HG03095 (cell line): ENCODE measurements around the gene CDHR4.
"Not testable (repeated sequence)": the region's sequence is repeated elsewhere in the genome, so short reads cannot be mapped to it uniquely, and the experiment has no call there.

Experiments used
- ATAC-seq: cut with Tn5 transposase; IDR thresholded peaks from one replicate; pipeline ENCODE4 v1.9.1; 2021; ENCODE audit warnings: moderate library complexity; ENCODE audit not compliant: unreplicated experiment

CDHR4 gene

DNA sequence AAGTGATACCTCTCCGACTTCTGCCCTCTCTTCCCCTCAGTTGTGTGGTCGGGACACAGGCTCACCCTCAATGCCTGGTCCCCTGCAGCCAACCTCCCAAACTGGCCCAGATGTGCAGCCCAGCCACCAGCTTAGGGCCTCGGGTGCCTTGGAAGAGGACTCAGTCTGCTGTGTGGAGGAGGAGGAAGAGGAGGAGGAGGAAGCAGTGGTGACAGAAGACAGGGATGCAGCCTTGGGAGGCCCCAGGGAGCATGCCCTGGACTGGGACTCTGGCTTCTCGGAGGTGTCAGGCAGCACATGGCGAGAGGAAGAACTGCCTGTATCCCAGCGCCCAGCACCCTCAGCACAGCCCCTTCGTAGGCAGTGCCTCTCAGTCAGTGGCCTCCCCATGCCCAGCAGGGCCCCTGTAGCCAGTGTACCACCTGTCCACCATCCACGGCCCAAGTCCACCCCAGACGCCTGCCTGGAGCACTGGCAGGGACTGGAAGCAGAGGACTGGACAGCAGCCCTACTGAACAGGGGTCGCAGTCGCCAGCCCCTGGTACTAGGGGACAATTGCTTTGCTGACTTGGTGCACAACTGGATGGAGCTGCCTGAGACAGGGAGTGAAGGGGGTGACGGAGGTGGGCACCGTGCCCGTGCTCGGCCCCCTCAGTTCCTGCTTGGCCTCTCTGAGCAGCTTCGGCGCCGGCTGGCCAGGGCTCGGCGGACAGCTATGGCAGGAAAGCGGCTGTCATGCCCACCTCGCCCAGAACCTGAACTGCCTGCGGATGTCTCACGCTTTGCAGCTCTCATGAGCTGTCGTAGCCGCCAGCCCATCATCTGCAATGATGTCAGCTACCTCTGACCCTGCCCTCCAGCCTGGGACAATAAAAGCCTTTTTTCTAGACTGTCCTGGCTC is 4.7 kb upstream of the CDHR4 start:
- ATAC-seq = no peak

DNA sequence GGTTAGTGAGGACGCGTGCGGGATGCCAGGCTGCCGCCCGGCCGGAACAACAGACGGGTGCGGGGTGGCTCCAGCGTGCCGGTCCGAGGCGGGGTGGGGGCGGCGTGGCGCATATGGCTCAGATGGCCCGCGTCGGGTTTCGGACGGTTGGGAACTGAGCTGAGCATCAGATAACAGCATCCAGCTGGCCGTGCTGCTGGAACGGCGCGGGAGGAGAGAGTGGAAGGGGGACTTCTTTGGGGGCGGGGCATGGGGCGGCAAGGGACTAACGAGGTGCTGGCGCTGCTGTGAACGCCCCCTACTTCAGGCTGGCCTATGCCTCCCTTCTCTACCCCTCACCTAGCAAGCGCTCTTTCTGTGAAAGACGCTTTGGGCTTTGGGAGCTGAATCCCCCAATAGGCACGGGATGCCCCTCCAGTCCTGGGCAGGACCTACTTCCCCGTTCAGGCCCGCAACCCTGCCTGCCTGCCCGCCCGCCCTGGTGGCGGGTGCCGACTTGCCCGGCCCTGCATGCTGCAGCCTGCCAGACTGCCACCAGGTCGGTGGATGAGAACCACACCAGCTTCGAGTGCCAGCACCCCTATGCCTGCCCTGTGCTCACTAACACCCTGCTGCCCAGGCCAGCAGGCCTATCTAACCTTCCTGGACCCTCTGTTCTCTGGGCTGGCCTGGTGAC is 3.9 kb upstream of the CDHR4 start:
- ATAC-seq = peak; percentile 1

DNA sequence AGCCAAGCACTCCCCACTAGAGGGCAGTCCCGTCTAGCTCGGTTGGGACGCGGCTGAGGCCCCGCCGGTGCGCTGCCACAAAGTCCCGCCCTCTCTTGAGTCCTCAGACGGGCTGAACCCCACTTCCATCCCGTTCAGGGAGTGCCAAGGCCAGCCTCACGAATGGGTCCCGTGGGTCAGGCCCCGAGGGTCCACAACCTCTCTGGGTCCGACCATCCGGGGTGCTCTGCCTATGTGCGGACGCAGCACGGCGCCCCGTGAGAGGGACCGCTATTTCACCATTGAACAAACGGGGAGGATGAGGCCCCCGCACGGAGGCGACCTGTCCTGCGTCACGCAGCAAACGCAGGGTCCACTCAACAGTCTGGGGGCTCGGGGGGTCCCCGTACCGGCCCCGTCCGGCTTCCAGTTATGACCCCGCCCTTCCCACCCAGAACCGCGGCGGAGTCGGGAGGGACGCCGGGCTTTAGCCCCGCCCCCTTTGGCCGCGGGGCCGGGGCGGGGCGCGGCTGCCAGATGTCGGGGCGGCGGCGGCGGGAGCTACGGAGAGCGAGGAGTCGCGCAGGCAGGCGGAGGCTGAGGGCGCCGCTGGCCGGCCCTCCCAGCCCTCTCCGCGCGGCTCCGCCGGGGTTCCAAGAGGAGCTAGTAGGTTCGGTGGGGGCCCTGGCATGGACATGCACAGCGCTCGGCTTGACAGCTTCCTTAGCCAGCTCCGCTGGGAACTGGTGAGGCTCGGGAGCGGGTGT is 3.2 kb upstream of the CDHR4 start, which contains the start of gene INKA1:
TSS of gene INKA1 (plus strand) at position 543 of the 746 bp plus-strand sequence. CDS start at position 675, 132 bp downstream.
- peak; percentile 55 for ATAC-seq

DNA sequence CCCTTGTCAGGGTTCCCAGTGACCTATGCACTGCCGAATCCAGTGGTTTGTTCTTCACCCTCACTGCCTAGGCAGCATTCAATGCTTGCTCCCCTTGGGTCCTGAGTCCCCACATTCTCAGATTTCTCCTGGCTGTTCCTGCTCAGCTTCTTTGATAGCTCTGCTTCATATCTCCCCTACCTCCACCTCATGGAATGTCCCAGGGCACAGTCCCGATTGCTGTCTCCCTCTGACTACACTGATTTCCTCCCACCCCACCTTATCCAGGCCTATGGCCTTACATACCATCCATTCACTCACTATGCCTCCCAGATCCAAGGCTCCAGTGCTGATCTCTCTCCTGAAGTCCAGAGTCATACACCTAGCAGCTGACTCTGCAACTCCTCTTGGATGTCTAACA is 1.5 kb upstream of the CDHR4 start:
- no peak for ATAC-seq

DNA sequence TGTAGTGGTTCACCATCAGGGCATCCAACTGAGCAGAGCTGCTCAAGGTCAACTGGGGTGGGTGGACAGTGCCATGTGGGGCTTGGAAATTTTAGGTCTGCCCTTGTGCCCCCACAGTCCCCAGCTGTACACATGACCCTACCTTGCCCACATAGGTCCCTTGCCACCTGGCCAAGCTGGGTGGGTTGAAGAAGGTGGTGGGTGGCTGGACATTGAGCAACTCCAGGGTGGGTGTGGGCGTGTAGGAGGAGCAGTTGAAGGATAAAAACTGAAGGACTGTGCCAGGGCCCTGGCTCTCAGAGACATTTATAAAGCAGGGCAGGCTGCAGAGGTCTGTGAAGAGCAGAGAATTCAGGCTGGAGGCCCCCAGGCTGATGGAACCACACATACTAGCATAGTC is 568 bp downstream of the CDHR4 start:
- ATAC-seq = no peak

DNA sequence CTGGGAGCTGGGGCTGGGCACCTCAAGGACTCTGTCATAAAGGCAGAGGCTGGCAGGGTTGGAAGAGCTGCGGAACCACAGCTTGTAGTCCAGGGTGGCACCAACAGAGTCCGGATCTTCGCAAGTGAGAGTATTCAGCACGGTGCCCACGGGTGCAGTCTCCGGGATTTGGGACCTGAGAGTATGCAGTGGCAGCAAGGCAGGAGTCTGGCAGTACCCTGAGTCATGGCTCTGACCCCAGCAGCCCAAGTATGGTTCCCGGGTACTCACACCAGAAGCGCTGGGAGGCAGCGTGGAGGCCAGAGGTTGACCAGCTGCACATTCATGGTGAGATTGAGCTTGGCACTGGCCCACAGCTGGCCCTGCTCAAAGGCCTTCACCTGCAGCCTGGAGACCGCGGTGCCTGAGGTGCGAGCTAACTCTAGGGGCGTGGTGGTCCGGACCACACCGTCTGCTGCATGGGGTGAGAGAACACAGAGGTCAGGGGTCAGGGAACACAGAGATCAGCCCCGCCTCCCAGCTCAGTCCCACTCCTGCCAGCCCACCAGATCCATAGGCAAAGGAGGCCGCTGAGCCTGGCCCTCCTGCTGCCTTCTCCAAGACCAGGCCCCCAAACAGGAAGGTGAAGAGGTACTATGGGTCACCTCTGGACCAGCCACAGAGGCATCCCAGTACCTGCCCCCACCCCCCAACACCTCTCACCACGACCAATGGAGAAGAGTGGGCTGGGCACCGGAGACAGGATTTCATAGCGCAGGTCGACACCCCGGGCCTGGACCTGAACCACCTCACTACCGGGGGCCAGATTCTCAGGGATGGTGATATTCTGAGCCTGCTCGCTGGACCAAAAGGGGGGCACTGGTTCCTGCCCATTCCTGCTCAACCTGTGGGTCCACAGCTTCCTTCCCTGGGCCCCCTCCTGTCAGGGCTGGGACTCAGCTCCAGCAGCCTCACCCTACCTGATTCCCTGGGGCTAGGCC is 4.5 kb downstream of the CDHR4 start:
- no peak for ATAC-seq

DNA sequence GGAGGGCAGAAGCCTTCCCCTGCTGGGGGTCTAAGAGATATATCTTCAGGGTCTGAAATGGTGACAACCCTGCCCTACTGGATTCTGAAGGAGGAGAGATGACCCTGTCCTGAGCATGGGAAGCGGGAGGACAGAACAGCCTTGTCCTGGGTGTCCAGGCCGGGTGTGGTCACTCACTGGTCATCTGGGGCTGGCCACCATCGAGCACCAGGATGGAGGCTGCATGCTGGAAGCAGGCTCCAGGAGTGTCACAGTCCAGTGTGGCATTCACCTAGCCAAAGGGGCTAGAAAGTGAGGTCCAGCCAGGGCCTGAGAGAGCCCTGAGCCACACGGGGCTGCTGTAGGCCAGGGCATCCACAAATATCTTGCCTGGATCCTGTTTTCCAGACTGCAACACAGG is 5.2 kb downstream of the CDHR4 start:
- no peak for ATAC-seq

DNA sequence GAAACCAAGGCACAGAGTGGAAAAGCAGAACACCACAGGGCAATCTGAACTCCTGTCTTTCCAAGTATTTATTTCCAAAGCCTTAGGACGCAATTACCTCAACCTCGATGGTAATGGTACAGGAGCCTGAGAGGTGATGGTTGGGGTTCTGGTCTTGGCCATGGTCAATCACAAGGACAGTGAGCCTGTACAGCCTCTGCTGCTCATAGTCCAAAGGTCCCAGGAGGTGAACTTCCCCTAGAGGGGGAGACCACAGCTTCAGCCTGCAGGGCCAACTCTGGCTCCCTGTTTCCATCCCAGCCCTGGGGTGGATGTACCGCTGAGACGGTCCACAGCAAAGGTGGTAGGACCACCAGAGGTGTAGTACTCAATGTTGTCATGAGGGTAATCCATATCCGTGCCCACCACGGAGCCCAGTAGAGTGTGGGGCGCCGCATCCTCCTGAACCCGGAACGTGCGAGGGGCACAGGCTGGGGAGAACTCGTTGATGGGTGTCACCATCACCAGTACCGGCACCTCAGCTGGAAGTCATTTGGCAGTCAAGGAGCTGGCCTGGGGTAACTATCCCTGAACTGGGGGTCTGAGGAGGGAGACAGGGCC is 6.1 kb downstream of the CDHR4 start:
- ATAC-seq = no peak

DNA sequence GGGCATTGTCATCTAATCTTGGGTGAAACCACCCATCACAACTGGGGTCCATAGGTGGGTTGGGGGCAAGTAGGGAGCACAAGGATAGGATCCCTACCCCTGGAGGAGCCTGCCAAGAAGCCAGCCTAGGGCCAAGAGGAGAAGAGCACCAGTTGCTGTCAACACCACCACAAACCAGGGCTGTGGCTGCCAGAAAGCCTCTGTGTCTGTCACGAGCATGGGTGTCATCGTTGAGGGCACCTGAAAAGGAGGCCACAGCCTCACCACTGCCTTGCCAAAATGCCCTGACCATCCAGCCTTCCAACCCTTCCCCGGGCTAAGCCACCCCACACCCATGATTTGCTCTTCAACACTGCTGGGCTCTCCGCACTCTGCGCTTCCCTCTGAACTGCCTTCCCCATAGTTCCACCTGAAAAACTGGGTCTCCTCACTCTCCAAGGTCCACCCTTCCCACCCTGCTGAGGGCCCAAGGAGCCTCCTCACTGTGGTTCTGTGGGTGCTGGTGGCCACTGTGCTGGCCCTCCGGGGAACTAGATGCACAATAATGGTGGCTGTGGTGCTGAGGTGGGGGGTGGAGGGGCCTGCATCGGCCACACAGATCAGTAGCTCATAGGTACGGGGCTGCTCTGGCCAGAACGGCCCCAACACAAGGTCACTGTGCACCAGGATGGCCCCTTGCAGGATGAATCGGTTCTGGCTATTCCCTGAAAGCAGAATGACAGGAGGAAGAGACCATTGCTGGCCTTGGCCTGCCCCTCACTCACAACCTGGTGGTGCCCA is 7.1 kb downstream of the CDHR4 start:
- ATAC-seq = no peak

DNA sequence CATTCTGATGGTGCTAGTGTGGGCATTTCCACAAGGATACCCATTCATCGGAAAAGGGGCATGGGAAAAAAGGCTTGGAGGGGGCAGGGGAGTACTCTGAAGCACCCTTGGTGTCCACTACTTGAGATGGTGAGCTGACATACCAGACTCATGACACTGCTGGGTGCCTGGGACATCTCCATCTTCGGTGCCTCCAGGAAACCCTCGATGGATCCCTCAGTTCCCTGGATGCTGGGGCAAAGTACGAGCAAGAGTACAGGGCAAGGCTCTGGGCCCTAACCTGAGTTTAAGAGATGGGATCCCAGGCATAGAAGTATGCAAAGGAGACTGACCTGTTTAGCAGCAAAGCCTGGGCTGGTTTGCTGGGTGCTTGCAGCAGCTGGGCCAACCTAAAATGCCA is 8.1 kb downstream of the CDHR4 start:
- ATAC-seq = no peak

DNA sequence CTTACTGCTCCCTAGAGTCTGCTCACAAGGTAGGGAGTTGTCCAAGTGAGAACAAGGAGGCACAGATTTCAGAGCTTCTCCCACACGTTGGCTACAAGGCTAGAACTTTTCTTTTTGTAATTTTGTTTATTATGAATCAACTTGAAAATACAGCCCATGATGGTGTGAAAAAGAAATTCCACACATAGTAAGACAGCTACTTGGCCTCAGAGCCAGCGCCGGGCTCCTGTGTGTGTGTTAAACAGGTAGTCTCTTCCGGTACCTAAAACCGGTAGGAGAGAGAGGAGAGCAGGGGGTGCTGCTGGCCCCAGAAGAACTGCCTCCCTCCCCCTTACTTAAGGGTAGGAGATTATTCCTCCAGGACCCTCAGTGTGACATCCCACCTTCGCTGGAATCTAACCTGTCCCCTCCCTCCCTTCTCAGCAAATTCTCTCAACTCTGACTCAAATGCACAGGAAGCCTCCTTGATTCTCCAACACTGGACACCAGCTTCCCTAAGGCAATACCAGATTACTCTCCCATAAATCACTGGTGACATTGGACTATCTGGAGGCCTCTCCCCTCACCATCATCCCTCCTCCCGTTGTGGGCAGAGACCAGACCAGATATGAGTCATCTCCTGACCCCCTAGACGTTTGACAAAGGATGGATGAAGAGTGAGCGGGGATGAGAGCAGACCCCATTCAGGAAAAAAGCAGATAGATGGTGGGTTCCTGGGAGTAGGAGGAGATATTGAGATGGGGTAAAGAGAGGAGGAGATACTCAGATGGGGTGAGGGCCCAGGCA is 8.9 kb downstream of the CDHR4 start:
- no peak for ATAC-seq

DNA sequence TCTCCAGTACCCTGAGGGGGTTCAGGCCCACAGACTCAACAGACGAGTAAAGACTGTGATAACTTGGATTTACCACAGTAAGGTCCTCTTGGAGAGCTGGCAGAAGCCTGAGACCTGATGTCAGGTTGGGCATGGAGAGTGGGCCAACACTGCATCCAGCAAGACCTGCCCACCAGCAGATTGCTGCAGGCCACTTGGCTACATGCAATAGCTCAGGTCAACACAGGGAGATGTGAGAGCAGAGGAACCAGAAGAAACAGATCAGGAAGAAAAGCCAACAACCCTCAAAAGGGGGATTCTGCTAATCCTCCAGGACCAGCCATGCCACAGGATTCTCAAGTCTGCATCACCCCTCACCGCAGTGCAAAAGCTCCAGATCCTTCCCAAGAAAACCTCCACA is 11.6 kb downstream of the CDHR4 start:
- ATAC-seq = no peak

DNA sequence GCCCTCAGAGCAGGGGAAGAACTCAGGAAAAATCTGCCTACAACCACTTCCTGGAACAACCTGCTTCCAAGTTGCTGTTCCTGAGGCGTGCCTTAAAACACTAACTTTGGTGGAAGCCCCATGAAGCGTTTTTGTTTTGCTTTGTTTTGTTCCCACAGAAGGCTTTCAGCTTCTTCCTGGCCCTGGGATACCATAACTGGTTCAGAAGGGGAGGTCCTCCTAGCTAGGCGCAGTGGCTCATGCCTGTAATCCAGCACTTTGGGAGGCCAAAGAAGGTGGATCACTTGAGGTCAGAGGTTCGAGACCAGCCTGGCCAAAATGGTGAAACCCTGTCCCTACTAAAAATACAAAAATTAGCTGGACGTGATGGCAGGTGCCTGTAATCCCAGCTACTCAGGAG is 12.1 kb downstream of the CDHR4 start:
- no peak for ATAC-seq

DNA sequence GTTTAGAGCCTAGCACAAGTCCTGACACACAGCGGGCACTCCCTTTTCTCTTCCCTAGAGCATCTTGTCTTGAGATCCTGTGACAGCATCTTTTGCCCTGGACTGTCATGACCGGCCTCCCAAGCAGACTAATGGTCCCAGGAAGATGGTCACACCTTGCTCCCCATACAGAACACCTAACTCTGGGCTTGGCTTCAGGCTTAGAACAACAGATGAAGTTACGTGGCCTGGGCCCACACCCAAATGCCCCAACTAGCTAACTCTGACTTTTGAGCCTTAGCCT is 12.6 kb downstream of the CDHR4 start:
- ATAC-seq = no peak

DNA sequence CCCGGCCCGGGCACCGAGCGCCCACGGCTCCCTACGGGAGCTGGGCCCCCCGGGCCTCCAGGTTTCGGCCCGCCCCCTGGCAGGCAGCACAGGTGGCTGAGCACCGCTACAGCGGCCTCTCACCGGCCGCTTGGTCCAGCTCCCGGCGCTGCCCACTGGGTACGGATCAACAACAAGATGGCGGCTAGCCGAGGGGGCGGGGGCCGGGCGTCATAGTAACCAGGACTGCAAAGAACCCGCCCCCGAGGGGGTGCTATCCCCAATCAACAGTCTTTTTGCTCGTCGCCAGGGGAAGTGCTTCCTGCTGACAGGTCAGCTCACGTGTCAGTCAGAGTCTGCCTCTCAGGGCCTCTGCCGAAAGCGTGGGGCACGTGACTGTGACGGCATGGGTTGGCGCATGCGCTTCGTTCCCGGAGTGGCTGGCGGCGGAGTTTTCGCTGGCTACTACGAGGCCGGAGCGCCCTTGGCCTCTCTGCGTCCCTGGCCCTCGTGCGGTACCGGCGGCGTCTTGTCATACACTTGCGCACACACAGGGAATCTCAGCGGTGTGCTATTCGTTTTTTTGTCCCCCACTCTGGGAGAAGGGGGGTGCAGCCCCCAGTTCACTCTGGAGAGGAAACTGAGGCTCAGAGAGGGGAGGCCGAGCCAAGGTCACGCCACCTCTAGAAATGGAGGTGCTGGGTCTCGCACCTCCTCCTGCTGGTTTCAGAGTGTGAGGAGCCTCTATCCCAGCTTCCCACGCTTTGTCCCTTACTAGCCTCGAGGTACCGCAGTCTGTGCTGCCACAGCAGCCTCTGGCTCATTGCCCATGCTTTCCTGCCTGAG is 13.1 kb downstream of the CDHR4 start, which contains the start of gene IP6K1:
TSS of gene IP6K1 (minus strand) at position 186 of the 825 bp plus-strand sequence. CDS start 38,502 bp downstream, outside the sequence.
- ATAC-seq = peak; percentile 95

DNA sequence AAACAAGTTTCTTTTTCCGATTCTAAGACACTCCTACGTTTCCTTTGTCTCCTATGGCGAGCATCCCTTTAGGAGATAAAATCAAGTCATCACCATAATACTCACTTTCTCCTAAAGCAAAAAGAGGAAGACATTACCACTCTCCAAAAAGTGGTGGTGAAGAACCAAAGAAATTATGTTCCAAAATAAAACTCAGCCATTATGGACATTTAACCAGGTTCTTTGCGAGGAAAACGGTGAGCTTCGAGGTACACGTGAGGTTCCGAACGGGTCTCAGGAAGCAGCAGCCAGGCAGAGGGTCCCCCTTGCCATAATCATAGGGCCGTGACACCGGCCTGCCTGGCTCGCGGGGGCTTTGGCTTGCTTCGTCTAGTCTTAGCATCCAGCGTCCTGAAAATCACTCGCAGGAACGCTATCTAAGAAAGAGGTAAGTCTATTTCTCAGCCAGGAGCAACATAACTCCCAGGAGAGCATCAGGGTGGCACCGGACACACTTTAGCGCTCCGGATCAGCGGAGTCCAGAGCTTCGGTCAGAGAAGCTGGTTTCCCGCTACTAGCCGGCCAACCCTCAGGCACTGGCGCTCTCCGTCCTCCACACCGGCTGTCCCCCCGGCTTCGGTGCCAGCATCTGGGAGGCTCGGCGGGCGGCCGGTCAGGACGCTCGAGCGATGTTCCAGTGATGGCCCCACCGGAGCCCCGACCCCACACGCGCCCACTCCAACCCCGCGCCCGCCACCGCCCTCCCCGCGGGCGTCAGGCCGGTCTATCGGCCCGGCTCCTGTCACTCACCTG is 13.9 kb downstream of the CDHR4 start:
- peak; percentile 38 for ATAC-seq

DNA sequence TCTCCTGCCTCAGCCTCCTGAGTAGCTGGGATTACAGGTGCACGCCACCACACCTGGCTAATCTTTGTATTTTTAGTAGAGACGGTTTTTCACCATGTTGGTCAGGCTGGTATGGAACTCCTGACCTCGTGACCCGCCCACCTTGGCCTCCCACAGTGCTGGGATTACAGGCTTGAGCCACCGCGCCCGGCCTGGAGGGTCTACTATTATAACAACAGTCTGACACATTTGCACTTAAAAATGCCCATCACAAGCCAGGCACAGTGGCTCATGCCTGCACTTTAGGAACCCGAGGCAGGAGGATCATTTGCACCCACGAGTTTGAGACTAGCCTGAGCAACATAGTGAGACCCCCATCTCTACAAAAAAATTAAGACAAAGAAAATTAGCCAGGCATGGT is 17.4 kb downstream of the CDHR4 start:
- ATAC-seq = not testable (repeated sequence)
